IPS-18c (cell line): ENCODE measurements around the gene RARA.
A peak's percentile ranks its signal among the peaks of the same experiment; 100 is the strongest.

ENCODE experiments used
- H3K4me3 ChIP-seq: 2 replicates; pipeline ENCODE4 v1.7.0; 2013; ENCODE audit warnings: low read depth, mild to moderate bottlenecking, low read length, moderate library complexity; ENCODE audit not compliant: insufficient read depth
- H3K9me3 ChIP-seq: one replicate; pipeline ENCODE4 v1.6.1; 2013; ENCODE audit warnings: mild to moderate bottlenecking, low read length, moderate library complexity; ENCODE audit not compliant: control insufficient read depth, insufficient read depth

RARA gene

DNA sequence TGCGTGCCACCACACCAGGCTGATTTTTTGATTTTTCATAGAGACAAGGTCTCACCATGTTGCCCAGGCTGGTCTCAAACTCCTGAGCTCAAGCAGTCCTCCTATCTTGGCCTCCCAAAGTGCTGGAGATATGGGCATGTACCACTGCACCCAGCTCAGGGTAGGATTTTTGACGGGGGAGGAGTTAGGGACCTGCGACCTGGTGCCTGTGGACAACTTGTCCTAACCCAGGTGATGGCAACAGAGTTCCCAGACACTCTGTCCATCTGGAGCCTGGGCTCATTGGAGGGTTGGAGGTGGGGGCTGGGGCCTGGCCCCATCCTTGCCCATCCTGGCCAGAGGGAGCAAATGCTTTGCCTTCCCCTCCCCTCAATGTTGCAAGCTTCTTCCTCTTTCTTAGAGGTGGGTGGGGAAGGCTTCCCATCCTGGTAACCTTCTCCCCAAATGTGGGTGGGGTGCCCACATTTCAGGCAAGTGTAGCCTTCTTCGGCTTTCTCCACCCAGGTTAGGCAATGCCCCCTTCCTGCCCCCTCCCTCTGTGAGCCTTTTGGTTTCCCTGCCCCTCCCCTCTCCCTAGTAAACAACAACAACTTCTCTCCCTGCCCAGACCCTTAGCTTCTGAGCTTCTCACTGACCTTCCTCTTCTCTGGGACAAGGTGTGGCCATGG lies 24.9 kb downstream of the RARA start:
- Histone ChIP-seq H3K9me3 (no peaks in the 10 kb centered on the region), H3K4me3 (no peak overlapping the region)

DNA sequence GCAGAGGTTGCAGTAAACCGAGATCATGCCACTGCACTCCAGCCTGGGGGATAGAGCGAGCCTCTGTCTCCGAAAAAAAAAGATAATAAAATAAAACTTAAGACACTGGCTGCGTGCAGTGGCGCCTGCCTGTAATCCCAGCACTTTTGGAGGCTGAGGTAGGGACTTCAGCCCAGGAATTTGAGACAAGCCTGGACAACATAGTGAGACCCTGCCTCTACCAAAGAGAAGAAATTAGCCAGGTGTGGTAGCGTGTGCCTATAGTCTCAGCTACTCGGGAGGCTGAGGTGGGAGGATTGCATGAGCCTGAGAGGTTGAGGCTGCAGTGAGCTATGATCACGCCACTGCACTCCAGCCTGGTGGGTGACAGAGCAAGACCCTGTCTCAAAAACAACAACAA lies 26.6 kb downstream of the RARA start:
- H3K4me3 ChIP-seq: no peak overlapping the region
- no peaks in the 10 kb centered on the region for H3K9me3 ChIP-seq

DNA sequence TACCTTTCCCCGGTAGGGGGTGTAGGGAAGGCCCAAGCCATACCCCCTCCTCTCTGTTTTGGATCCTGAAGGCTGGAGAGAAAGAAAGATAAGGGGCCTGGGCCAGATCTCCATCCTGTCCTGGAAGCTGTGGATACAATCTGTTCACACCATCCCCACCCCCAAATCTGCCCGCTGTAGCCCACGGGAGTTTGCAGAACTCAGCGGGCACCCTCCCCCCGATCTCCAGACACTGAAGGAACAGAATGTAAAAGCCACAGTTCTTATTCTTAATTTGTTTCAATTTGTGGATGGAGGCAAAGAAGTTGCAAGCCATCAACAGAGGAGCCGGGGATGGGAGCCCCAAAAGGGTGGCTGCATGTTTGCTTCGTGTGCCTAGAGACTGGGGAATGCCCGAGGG lies 28.4 kb downstream of the RARA start:
- no peaks in the 10 kb centered on the region for H3K9me3 ChIP-seq
- H3K4me3 ChIP-seq: no peak overlapping the region

DNA sequence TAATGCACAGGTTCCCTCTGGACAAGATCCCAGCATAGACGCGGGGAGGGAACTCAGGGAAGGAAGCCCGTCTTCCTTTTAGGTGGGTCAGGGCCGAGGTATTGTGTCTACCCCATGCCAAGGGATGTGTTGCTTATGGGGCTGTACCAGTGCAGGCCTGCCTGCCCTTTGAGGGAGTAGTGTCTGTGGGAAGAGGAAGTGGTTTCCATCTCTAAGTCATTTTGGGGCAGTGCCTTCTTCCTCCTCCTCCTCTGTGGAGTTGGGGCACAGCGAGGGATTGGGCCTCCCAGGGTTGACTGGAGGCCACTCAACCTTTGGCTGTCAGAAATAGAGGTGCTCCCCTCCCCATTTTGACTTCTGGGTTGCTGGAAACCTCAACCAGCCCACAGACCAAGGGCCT lies 29.1 kb downstream of the RARA start:
- no peaks in the 10 kb centered on the region for H3K9me3 ChIP-seq
- no peak overlapping the region for H3K4me3 ChIP-seq

DNA sequence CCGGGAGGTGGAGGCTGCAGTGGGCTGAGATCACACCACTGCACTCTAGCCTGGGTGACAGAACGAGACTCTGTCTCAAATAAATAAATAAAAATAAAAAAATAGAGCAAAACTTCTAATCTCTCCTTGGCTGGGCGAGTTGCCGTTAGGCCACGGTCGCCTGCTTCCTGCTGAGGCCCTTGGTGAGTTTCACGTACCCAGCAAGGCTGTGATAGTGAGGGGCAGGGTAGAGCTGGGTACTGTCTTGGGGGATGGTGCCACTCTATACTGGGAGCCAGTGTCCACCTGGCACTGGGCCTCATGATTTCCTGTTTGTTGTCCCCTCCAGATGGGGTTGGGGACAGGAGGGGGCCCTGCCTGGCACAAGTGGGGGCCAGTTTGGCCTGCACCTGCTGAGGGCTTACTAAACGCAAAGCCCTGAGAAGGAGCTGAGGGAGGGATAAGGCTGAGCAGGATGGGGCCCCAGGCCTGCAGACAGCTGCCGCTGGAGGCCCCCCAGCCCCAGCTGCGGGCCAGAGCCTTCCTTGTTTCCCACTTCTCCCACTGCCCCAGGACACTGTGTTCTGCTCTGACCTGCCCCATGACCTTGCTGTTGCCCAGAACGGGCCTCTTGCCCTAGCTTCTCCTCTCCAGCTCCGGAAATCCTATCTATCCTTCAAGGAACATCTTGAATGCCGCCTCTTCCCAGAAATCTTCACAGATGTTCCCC lies 30.1 kb downstream of the RARA start:
- H3K4me3 ChIP-seq: no peak overlapping the region
- H3K9me3 ChIP-seq: no peaks in the 10 kb centered on the region

DNA sequence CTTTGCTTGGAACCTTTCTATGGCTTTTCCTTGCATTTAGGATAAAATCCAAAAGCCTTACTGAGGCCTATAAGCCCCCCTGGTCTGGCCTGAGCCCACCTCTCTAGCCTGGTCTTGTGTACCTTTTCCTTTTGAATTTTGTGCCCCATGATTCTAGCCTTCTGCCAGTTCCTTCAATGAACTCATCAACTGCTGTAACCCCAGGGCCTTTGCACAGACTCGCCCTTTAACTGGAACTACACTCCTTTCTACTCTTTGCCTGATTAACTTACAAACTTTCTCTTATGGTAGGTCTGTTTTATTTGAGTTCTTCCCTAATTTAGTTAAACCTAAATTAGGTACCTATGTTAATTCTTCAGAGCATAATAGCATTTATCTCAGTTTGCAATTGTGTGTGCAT lies 31.3 kb downstream of the RARA start:
- Histone ChIP-seq H3K4me3 (no peak overlapping the region), H3K9me3 (no peaks in the 10 kb centered on the region)

DNA sequence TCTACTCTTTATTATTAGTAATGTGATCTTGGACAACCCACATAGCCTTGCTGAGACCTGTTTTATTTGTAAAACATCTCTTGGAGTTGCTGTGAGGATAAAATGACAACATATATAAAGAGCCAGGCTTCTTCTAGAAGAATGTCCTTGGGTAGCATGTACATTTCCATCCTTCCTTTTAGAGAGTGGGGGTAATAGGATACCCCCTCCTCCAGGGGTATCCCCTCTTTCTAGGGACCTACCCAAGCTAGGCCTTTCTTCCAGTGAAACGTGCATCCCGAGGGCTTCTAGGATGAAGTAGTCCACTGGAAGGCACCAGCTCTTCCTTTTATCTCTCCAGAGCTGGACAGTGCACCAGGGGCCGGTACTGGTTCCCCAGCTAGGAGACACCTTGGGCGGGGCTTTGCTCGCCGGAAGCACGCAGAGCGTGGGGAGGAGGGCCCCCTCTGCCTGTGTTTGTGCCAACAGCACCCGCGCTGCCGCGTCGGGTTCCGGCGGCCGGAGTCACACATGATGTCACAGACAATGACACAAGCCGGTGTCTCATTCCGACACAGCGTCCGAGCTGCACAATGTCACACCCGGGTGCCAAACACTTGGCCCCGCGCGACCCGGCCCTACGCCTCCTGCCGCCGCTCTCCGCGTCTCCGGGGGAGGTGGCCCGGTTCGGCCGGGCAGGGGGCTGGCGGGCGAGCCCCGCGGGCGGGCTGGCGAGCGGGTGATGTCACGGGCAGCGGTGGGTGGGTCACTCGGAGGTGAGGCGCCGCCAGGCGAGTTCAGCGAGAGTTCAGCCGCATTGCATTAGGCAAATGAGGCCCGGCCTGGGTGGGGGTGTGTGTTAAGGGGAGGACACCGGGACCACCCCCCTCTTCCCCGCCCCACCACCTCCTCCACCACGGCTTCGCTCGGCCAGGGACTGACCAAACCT lies 32.2 kb downstream of the RARA start:
- Histone ChIP-seq H3K4me3 (peak overlapping the region; percentile 74), H3K9me3 (no peaks in the 10 kb centered on the region)

DNA sequence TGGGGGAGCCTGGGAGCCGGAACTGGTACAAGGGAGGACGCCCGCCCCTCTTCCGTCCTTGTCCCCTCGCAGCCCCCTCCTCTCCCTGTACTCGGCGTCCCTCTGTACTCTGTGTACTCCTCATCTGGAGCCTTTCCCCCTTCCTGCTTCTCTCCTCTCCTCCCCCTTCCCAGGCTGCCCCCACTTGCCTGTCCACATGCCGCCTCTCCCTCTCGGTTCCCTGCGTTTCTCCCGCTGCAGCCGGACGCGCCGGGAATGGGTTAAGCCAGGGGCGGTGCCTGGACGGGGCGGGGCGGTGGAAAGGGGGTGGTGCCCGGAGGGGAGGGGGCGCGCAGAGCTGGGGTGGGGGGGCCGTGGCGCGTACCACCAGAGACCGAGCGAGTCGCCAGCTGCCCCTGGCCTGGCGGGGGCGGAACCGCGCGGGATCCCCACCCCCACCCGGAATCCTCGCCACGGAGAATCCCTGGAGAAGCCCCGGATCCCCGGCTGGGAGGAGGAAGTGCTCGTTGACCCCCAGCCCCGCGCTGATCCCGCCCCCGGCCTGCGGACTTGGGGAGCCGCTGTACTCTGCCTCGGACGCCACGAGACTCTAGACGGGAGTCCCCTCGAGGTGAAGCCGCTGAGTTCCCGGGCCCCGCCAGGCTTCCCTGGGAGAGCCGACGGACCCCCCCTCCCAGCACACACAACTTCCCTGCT lies 33.0 kb downstream of the RARA start:
- Histone ChIP-seq H3K9me3 (no peaks in the 10 kb centered on the region), H3K4me3 (peak overlapping the region; percentile 74)

DNA sequence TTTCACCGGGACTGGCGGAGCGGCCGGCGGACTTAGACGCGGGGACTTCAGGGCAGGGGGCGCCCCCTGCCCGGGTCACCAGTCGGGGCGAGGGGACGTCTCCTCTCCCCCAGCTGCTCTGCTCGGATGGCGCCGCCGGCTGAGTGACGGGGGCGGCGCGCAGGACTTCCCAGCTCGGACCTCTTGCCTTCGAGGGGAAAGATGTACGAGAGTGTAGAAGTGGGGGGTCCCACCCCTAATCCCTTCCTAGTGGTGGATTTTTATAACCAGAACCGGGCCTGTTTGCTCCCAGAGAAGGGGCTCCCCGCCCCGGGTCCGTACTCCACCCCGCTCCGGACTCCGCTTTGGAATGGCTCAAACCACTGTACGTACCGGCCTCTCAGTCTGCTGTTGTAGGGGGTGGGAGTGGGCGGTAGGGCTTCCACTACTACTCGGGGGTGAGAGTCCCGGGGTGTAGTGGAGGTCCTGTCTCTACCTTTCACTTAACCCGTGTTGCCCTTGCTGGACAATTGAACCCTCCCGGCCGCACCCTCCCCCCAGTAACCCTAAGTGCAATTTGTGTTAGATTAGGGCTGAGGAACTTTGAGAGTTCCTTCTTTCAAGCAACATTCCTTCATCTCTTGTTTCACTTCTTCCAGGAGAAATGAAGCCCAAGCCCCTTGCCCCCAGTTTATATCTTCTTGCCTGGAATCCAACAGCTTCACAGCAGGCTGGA lies 33.7 kb downstream of the RARA start:
- Histone ChIP-seq H3K4me3 (peak overlapping the region; percentile 74), H3K9me3 (no peaks in the 10 kb centered on the region)

DNA sequence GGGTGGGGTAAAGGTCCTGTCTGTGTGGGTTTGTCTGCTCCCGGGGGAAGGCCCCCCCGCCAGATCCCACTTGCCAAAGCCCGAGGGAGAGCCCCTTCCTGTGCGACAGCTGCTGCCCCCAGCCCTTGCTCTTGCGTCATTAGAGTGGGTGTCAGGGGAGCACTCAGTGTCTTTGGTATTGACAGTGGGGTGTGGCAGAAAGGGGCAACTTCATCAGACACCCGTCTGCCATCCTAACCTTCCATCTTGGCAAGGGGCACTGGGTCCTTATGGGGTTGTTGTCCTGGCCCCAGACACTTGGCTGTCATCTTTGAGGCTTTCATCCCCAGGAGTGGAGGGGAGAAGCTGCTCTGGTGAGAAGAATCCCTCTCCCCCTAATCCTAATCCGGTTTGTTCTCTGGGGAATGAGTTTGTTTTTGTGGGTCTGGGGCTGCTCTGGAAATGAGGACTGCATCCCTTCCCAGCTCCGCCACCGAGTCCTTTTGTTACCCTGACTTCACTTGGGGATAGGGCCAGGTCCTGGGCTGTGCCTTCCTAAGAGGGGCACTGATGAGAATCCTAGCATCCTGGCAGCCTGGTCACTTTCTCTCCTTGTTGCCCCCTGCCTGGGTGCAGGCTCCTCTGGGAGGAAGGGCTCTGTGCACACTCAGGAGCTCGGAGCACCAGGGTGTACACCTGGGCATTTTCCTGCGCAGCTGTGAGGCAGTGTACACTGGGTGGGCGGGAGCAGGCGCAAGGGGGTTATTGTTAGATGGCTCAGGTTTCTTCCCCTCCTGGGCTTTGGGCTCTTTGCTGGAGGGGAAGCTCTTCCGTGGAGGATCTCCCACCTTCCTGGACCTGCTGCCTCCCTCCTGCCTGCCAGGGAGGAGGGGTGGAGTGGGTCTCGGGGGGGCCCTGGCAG lies 34.5 kb downstream of the RARA start:
- no peak overlapping the region for H3K4me3 ChIP-seq
- H3K9me3 ChIP-seq: no peaks in the 10 kb centered on the region

DNA sequence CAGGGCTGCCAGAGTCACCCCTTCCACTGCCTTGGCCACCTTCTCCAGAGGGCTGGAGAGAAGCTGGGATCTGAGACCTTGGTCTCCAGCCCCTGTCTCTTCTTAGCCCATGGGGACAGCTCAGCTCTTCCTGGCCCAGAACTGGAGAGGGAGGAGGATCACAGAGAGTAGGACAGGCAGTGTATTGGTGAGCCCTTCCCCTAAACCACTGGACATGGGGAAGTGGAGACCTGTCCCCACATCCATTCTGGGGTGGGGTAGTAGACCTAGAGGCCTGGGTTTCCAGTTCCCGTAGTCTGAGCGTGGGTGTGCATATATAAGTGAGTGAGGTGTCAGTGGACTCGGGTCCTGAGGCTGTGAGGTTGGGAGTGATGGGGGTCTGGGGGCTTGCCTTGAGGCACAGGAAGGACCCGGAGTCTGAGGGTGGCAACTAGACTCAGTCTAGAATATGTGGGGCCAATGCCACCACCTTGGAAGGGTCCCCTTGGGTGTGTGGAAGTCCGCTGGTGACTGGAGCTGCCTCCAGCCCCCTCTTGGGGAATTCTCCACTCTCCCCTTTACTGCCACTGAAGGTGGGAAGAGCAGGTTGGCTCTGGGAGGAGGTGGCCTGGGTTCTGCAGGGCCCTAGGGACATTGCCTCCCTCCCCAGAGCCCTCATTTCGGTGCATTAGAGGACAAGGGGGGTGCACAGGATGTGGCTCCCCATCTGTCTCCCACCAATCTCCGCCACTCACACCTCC lies 35.6 kb downstream of the RARA start:
- no peaks in the 10 kb centered on the region for H3K9me3 ChIP-seq
- H3K4me3 ChIP-seq: peak overlapping the region; percentile 55

DNA sequence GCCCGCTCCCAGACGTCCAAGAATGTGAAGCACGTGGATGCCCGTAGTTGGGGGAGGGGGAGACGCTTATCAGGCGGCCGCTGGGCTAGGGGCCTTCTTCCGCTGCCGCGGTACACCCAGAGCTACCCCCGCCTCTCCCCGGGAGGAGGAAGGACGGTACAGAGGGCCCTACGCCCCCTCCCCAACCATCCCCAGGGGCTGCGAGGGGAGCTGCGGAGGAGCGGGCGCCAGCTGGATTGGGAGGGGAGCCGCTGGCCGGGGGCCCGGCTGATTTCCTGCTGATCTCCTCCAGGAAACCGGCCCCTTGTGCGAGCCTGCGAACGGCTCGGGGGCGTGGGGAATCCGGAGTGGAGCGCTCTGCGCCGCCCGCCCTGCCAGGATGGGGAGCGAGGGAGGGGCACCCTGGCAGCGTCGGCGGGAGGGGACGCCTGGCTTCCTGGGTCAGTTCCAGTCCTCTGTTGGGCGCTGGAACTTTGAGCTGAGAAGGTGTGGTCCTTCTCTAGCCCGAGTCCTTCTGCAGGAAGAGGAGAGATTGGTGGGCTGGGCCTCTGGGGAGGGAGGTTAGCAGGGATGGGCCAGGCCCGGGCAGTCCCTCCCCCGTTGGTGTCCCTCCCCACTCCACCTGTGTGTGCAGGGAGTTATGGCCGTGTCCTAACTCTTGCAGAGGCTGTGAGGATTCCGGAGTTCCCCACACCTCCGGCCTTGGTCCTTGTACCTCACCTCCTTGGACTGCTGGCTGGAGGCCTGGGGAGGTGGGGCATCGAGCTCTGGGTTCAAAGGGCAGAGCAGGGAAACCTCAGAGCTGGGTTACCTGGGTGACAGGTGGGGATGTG lies 36.4 kb downstream of the RARA start:
- Histone ChIP-seq H3K9me3 (no peaks in the 10 kb centered on the region), H3K4me3 (peak overlapping the region; percentile 55)

DNA sequence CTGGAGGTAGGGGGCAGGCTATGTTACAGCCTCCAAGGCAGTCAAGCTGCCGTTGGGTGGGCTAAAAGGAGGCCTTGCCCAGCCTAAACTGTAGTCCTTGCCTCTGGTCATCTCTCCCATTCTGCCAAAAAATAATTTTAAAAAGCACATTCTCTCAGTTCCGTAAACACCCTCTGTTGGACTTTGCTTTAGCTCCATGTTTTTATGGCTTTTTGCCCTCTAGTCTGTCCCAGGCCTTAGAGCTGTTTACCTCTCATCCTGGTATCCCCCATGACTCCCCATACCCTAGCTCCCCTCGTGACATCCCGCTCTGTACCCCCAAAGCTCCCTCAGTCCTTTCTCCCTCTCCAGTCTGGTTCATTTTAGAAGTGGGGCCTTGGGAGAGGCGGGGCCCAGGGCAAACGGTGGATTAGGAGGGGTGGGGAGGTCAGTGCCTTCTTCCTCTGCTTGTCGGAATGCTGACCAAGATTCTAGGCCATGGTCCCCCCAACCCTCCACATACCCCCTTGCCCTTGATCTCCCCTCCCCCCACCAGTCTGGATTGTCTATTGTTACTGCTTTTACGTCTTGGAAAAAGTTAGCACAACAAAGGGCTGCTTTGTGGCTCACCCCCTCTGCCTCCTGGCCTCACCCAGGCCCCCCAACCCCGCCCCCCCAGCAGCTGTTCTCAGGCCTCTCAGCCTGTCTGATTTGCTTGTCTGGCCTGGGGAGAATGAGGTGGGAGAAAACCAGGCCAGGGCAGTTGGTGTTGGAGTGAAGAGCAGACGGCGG lies 37.2 kb downstream of the RARA start:
- H3K9me3 ChIP-seq: no peaks in the 10 kb centered on the region
- peak overlapping the region; percentile 55 for H3K4me3 ChIP-seq

DNA sequence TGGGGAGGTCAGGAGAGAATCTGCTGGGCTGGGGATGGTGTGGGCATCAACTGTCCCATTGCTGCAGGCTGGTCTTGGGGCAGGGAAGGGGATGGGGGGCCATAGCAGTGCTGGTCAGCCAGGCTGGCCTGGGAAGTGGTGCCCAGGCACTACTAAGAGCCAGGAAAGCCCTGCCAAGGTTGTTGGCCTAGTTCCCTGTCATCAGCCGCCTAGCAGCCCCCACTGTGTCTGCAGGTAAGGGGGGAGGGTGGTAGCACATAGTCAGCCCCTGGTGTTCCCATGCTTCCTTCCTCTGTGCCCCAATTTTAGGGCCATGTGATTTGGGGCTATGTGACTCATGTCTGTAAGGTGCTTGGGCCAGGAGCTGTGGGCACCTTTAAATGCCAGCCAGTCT lies 37.8 kb downstream of the RARA start:
- Histone ChIP-seq H3K4me3 (peak overlapping the region; percentile 15; the same call in 1 of the 2 replicates), H3K9me3 (no peaks in the 10 kb centered on the region)
